ENCODE results near the gene CRB3. TPM values are rescaled to one million over a fixed set of nuclear protein-coding genes. Genes with fewer than 3 reads are reported as not detected.

Gene CRB3
- total and polyA plus RNA-seq, 2 donors = 1.1 to 7.0 TPM

- DNase-seq (ENCODE audit: low read depth in 6 of 9, low spot score in 9 of 9) = peak in 7 of 9 donors; percentile 43 to 85 (median 61)
- Histone ChIP-seq H3K27me3 (ENCODE audit: control insufficient read depth in 2 of 2, insufficient read depth in 1 of 2, low read length in 1 of 2) (no peaks in the 10 kb centered on the region), H3K27ac (ENCODE audit: low read depth in 1 of 2, low read length in 1 of 2) (peak within 1 kb of the TSS; percentile 69 to 75), H3K4me1 (ENCODE audit: control insufficient read depth in 2 of 2, insufficient read depth in 2 of 2, low read length in 2 of 2) (peaks cover 3 to 39% of the 10 kb centered on the region in 2 donors), H3K9me3 (ENCODE audit: control insufficient read depth in 2 of 2, insufficient read depth in 1 of 2, low read length in 1 of 2) (peaks cover 0 to 2% of the 10 kb centered on the region in 2 donors), H3K4me3 (ENCODE audit: low read length in 2 of 2) (peak within 1 kb of the TSS; percentile 60 to 69), H3K36me3 (ENCODE audit: control insufficient read depth in 2 of 2, insufficient read depth in 2 of 2, low read length in 1 of 2) (peaks cover 6 to 18% of the 10 kb centered on the region in 2 donors)
- WGBS = 22% methylated on average over 24 of the region's 24 CpGs
Measured at GRCh38 chr19:6481541-6482342, 17.7 kb downstream of the CRB3 start, which contains the start of gene DENND1C. Gene DENND1C (minus strand): TSS chr19:6481787. CDS start chr19:6481695, 92 bp downstream.

- no peak for DNase-seq (ENCODE audit: low read depth in 6 of 9, low spot score in 9 of 9)
- no peak overlapping the region for H3K4me3 ChIP-seq (ENCODE audit: low read length in 2 of 2)
- H3K27me3 ChIP-seq (ENCODE audit: control insufficient read depth in 2 of 2, insufficient read depth in 1 of 2, low read length in 1 of 2) = no peaks in the 10 kb centered on the region
- peaks cover 3 to 39% of the 10 kb centered on the region in 2 donors for H3K4me1 ChIP-seq (ENCODE audit: control insufficient read depth in 2 of 2, insufficient read depth in 2 of 2, low read length in 2 of 2)
- no peaks in the 10 kb centered on the region for H3K9me3 ChIP-seq (ENCODE audit: control insufficient read depth in 2 of 2, insufficient read depth in 1 of 2, low read length in 1 of 2)
- H3K27ac ChIP-seq (ENCODE audit: low read depth in 1 of 2, low read length in 1 of 2) = peak overlapping the region; percentile 69 to 74
- peaks cover 0 to 14% of the 10 kb centered on the region in 2 donors for H3K36me3 ChIP-seq (ENCODE audit: control insufficient read depth in 2 of 2, insufficient read depth in 2 of 2, low read length in 1 of 2)
- WGBS = 98% methylated on average over 8 of the region's 8 CpGs
Measured at GRCh38 chr19:6482343-6482686, 18.2 kb downstream of the CRB3 start.

- WGBS = 94% methylated on average over 3 of the region's 3 CpGs
- no peak overlapping the region for H3K27ac ChIP-seq (ENCODE audit: low read depth in 1 of 2, low read length in 1 of 2)
- H3K9me3 ChIP-seq (ENCODE audit: control insufficient read depth in 2 of 2, insufficient read depth in 1 of 2, low read length in 1 of 2) = no peaks in the 10 kb centered on the region
- H3K4me3 ChIP-seq (ENCODE audit: low read length in 2 of 2) = no peak overlapping the region
- peaks cover 3 to 39% of the 10 kb centered on the region in 2 donors for H3K4me1 ChIP-seq (ENCODE audit: control insufficient read depth in 2 of 2, insufficient read depth in 2 of 2, low read length in 2 of 2)
- no peaks in the 10 kb centered on the region for H3K27me3 ChIP-seq (ENCODE audit: control insufficient read depth in 2 of 2, insufficient read depth in 1 of 2, low read length in 1 of 2)
- no peak for DNase-seq (ENCODE audit: low read depth in 6 of 9, low spot score in 9 of 9)
- H3K36me3 ChIP-seq (ENCODE audit: control insufficient read depth in 2 of 2, insufficient read depth in 2 of 2, low read length in 1 of 2) = peaks cover 0 to 9% of the 10 kb centered on the region in 2 donors
Measured at GRCh38 chr19:6483235-6483634, 19.2 kb downstream of the CRB3 start.

- H3K27ac ChIP-seq (ENCODE audit: low read depth in 1 of 2, low read length in 1 of 2) = no peak overlapping the region
- no peaks in the 10 kb centered on the region for H3K27me3 ChIP-seq (ENCODE audit: control insufficient read depth in 2 of 2, insufficient read depth in 1 of 2, low read length in 1 of 2)
- no peak for DNase-seq (ENCODE audit: low read depth in 6 of 9, low spot score in 9 of 9)
- no peaks in the 10 kb centered on the region for H3K9me3 ChIP-seq (ENCODE audit: control insufficient read depth in 2 of 2, insufficient read depth in 1 of 2, low read length in 1 of 2)
- H3K4me1 ChIP-seq (ENCODE audit: control insufficient read depth in 2 of 2, insufficient read depth in 2 of 2, low read length in 2 of 2) = peaks cover 3 to 32% of the 10 kb centered on the region in 2 donors
- no peaks in the 10 kb centered on the region for H3K36me3 ChIP-seq (ENCODE audit: control insufficient read depth in 2 of 2, insufficient read depth in 2 of 2, low read length in 1 of 2)
- 94% methylated on average over 8 of the region's 8 CpGs for WGBS
- H3K4me3 ChIP-seq (ENCODE audit: low read length in 2 of 2) = no peak overlapping the region
Measured at GRCh38 chr19:6484230-6484629, 20.2 kb downstream of the CRB3 start.

GRCh38 chr19:6484831-6485230 is 20.8 kb downstream of the CRB3 start:
- WGBS = 99% methylated on average over 7 of the region's 7 CpGs
- H3K4me1 ChIP-seq (ENCODE audit: control insufficient read depth in 2 of 2, insufficient read depth in 2 of 2, low read length in 2 of 2) = peaks cover 3 to 26% of the 10 kb centered on the region in 2 donors
- no peak overlapping the region for H3K27ac ChIP-seq (ENCODE audit: low read depth in 1 of 2, low read length in 1 of 2)
- no peaks in the 10 kb centered on the region for H3K36me3 ChIP-seq (ENCODE audit: control insufficient read depth in 2 of 2, insufficient read depth in 2 of 2, low read length in 1 of 2)
- no peaks in the 10 kb centered on the region for H3K9me3 ChIP-seq (ENCODE audit: control insufficient read depth in 2 of 2, insufficient read depth in 1 of 2, low read length in 1 of 2)
- no peaks in the 10 kb centered on the region for H3K27me3 ChIP-seq (ENCODE audit: control insufficient read depth in 2 of 2, insufficient read depth in 1 of 2, low read length in 1 of 2)
- no peak overlapping the region for H3K4me3 ChIP-seq (ENCODE audit: low read length in 2 of 2)
- no peak for DNase-seq (ENCODE audit: low read depth in 6 of 9, low spot score in 9 of 9)

GRCh38 chr19:6489278-6490061 is 25.4 kb downstream of the CRB3 start:
- WGBS = 74% methylated on average over 15 of the region's 15 CpGs
- no peak for DNase-seq (ENCODE audit: low read depth in 6 of 9, low spot score in 9 of 9)
- Histone ChIP-seq H3K4me1 (ENCODE audit: control insufficient read depth in 2 of 2, insufficient read depth in 2 of 2, low read length in 2 of 2) (no peaks in the 10 kb centered on the region), H3K27ac (ENCODE audit: low read depth in 1 of 2, low read length in 1 of 2) (peak overlapping the region in 1 of 2 donors; percentile 52), H3K4me3 (ENCODE audit: low read length in 2 of 2) (no peak overlapping the region), H3K27me3 (ENCODE audit: control insufficient read depth in 2 of 2, insufficient read depth in 1 of 2, low read length in 1 of 2) (no peaks in the 10 kb centered on the region), H3K36me3 (ENCODE audit: control insufficient read depth in 2 of 2, insufficient read depth in 2 of 2, low read length in 1 of 2) (no peaks in the 10 kb centered on the region), H3K9me3 (ENCODE audit: control insufficient read depth in 2 of 2, insufficient read depth in 1 of 2, low read length in 1 of 2) (peaks cover 0 to 4% of the 10 kb centered on the region in 2 donors)

GRCh38 chr19:6490134-6490533 is 26.1 kb downstream of the CRB3 start:
- 81% methylated on average over 2 of the region's 2 CpGs for WGBS
- DNase-seq (ENCODE audit: low read depth in 6 of 9, low spot score in 9 of 9) = no peak
- Histone ChIP-seq H3K27ac (ENCODE audit: low read depth in 1 of 2, low read length in 1 of 2) (no peak overlapping the region), H3K4me3 (ENCODE audit: low read length in 2 of 2) (no peak overlapping the region), H3K27me3 (ENCODE audit: control insufficient read depth in 2 of 2, insufficient read depth in 1 of 2, low read length in 1 of 2) (no peaks in the 10 kb centered on the region), H3K36me3 (ENCODE audit: control insufficient read depth in 2 of 2, insufficient read depth in 2 of 2, low read length in 1 of 2) (no peaks in the 10 kb centered on the region), H3K9me3 (ENCODE audit: control insufficient read depth in 2 of 2, insufficient read depth in 1 of 2, low read length in 1 of 2) (peaks cover 0 to 4% of the 10 kb centered on the region in 2 donors), H3K4me1 (ENCODE audit: control insufficient read depth in 2 of 2, insufficient read depth in 2 of 2, low read length in 2 of 2) (no peaks in the 10 kb centered on the region)

GRCh38 chr19:6491802-6492592 is 27.9 kb downstream of the CRB3 start:
- Histone ChIP-seq H3K27ac (ENCODE audit: low read depth in 1 of 2, low read length in 1 of 2) (no peak overlapping the region), H3K27me3 (ENCODE audit: control insufficient read depth in 2 of 2, insufficient read depth in 1 of 2, low read length in 1 of 2) (no peaks in the 10 kb centered on the region)

More at GRCh38 chr19:6491802-6492592, 27.9 kb downstream of the CRB3 start:
- Histone ChIP-seq H3K9me3 (ENCODE audit: control insufficient read depth in 2 of 2, insufficient read depth in 1 of 2, low read length in 1 of 2) (peaks cover 0 to 4% of the 10 kb centered on the region in 2 donors), H3K4me3 (ENCODE audit: low read length in 2 of 2) (no peak overlapping the region), H3K36me3 (ENCODE audit: control insufficient read depth in 2 of 2, insufficient read depth in 2 of 2, low read length in 1 of 2) (no peaks in the 10 kb centered on the region), H3K4me1 (ENCODE audit: control insufficient read depth in 2 of 2, insufficient read depth in 2 of 2, low read length in 2 of 2) (no peaks in the 10 kb centered on the region)
- DNase-seq (ENCODE audit: low read depth in 6 of 9, low spot score in 9 of 9) = no peak
- 92% methylated on average over 4 of the region's 4 CpGs for WGBS

Measured in thymus (tissue), 11 donors.